Mucosa of stomach (tissue), 1 donor: ENCODE data around the gene SPC25.
"Not testable (repeated sequence)": the region's sequence is repeated elsewhere in the genome, so short reads cannot be mapped to it uniquely, and the experiment has no call there.

Experiments used
- H3K27me3 ChIP-seq: one replicate; pipeline ENCODE4 v1.7.0; 2013; ENCODE audit warnings: mild to moderate bottlenecking, low read length; ENCODE audit not compliant: control insufficient read depth, insufficient read depth
- H3K36me3 ChIP-seq: one replicate; pipeline ENCODE4 v1.7.0; 2013; ENCODE audit warnings: low read length; ENCODE audit not compliant: control insufficient read depth, insufficient read depth
- H3K4me1 ChIP-seq: one replicate; pipeline ENCODE4 v1.7.0; 2013; ENCODE audit warnings: mild to moderate bottlenecking, low read length; ENCODE audit not compliant: control insufficient read depth, insufficient read depth
- H3K4me3 ChIP-seq: one replicate; pipeline ENCODE4 v1.7.0; 2013; ENCODE audit warnings: low read length
- H3K9ac ChIP-seq: one replicate; pipeline ENCODE4 v1.7.0; 2013; ENCODE audit warnings: mild to moderate bottlenecking, low read length, moderate library complexity
- H3K9me3 ChIP-seq: one replicate; pipeline ENCODE4 v1.7.0; 2013; ENCODE audit warnings: mild to moderate bottlenecking, low read length, moderate library complexity; ENCODE audit not compliant: control insufficient read depth
- donor health status: Pancreatic carcinoma.

SPC25 gene

GRCh38 chr2:168890006-168890782 lies at the start of gene SPC25:
Gene SPC25, minus strand, starts transcription at chr2:168890430. Its CDS starts 911 bp downstream, at chr2:168889519.
- peak within 1 kb of the TSS; percentile 48 for H3K4me3 ChIP-seq
- peak within 1 kb of the TSS; percentile 53 for H3K9ac ChIP-seq
- no peaks in the 10 kb centered on the region for H3K9me3 ChIP-seq
- no peaks in the 10 kb centered on the region for H3K36me3 ChIP-seq
- no peaks in the 10 kb centered on the region for H3K4me1 ChIP-seq
- no peaks in the 10 kb centered on the region for H3K27me3 ChIP-seq

GRCh38 chr2:168939918-168940317 lies 49.7 kb upstream of the SPC25 start:
- Histone ChIP-seq H3K27me3 (peaks cover 5% of the 10 kb centered on the region), H3K4me1 (no peaks in the 10 kb centered on the region), H3K36me3 (no peaks in the 10 kb centered on the region), H3K9me3 (no peaks in the 10 kb centered on the region), H3K4me3 (no peak overlapping the region), H3K9ac (no peak overlapping the region)

- H3K36me3 ChIP-seq, result no peaks in the 10 kb centered on the region
- H3K9me3 ChIP-seq, result no peaks in the 10 kb centered on the region
- no peaks in the 10 kb centered on the region for H3K4me1 ChIP-seq
- H3K27me3 ChIP-seq, result peaks cover 5% of the 10 kb centered on the region
- no peak overlapping the region for H3K9ac ChIP-seq
- no peak overlapping the region for H3K4me3 ChIP-seq
These were observed 48.8 kb upstream of the SPC25 start for GRCh38 chr2:168939061-168939460.

GRCh38 chr2:168935810-168936581 lies 45.8 kb upstream of the SPC25 start:
- Histone ChIP-seq H3K9ac (no peak overlapping the region), H3K27me3 (peaks cover 5% of the 10 kb centered on the region), H3K9me3 (no peaks in the 10 kb centered on the region), H3K36me3 (no peaks in the 10 kb centered on the region), H3K4me1 (no peaks in the 10 kb centered on the region), H3K4me3 (no peak overlapping the region)

GRCh38 chr2:168934826-168935225 lies 44.6 kb upstream of the SPC25 start:
- Histone ChIP-seq H3K9me3 (no peaks in the 10 kb centered on the region), H3K9ac (no peak overlapping the region), H3K27me3 (peaks cover 5% of the 10 kb centered on the region), H3K36me3 (no peaks in the 10 kb centered on the region), H3K4me1 (no peaks in the 10 kb centered on the region), H3K4me3 (no peak overlapping the region)

- not testable (repeated sequence) for H3K9me3 ChIP-seq, H3K9ac ChIP-seq, H3K27me3 ChIP-seq, H3K4me1 ChIP-seq, H3K4me3 ChIP-seq, H3K36me3 ChIP-seq
These were observed 41.9 kb upstream of the SPC25 start for GRCh38 chr2:168932174-168932573.

GRCh38 chr2:168930242-168930641 lies 40.0 kb upstream of the SPC25 start:
- no peaks in the 10 kb centered on the region for H3K36me3 ChIP-seq
- peaks cover 5% of the 10 kb centered on the region for H3K27me3 ChIP-seq
- H3K4me3 ChIP-seq, result no peak overlapping the region
- no peaks in the 10 kb centered on the region for H3K9me3 ChIP-seq
- H3K4me1 ChIP-seq, result no peaks in the 10 kb centered on the region
- no peak overlapping the region for H3K9ac ChIP-seq

- Histone ChIP-seq H3K4me3 (no peak overlapping the region), H3K9ac (no peak overlapping the region), H3K4me1 (no peaks in the 10 kb centered on the region)
These were observed 38.8 kb upstream of the SPC25 start for GRCh38 chr2:168929031-168929430.

GRCh38 chr2:168928113-168928831 lies 38.0 kb upstream of the SPC25 start:
- Histone ChIP-seq H3K9me3 (no peaks in the 10 kb centered on the region), H3K36me3 (no peaks in the 10 kb centered on the region), H3K27me3 (peaks cover 5% of the 10 kb centered on the region), H3K4me3 (no peak overlapping the region), H3K9ac (no peak overlapping the region), H3K4me1 (no peaks in the 10 kb centered on the region)

More at GRCh38 chr2:168929031-168929430, 38.8 kb upstream of the SPC25 start:
- no peaks in the 10 kb centered on the region for H3K9me3 ChIP-seq
- no peaks in the 10 kb centered on the region for H3K36me3 ChIP-seq
- peaks cover 5% of the 10 kb centered on the region for H3K27me3 ChIP-seq

GRCh38 chr2:168926621-168927386 lies 36.6 kb upstream of the SPC25 start:
- no peaks in the 10 kb centered on the region for H3K36me3 ChIP-seq
- H3K4me1 ChIP-seq, result no peaks in the 10 kb centered on the region
- H3K27me3 ChIP-seq, result peaks cover 5% of the 10 kb centered on the region
- H3K9ac ChIP-seq, result no peak overlapping the region
- no peaks in the 10 kb centered on the region for H3K9me3 ChIP-seq
- H3K4me3 ChIP-seq, result no peak overlapping the region

GRCh38 chr2:168920504-168921157 lies 30.4 kb upstream of the SPC25 start:
- Histone ChIP-seq H3K4me1 (no peaks in the 10 kb centered on the region), H3K36me3 (no peaks in the 10 kb centered on the region), H3K9ac (no peak overlapping the region), H3K4me3 (no peak overlapping the region), H3K27me3 (no peaks in the 10 kb centered on the region), H3K9me3 (no peaks in the 10 kb centered on the region)
